Mucosa of gallbladder (tissue), 1 donor: ENCODE measurements around the gene SETD7. TPM values are rescaled to one million over a fixed set of nuclear protein-coding genes. Genes with fewer than 3 reads are reported as not detected.
"Not testable (repeated sequence)": the region's sequence is repeated elsewhere in the genome, so short reads cannot be mapped to it uniquely, and the experiment has no call there.

Source experiments
- DNase-seq: peaks from one replicate; pipeline ENCODE4 v3.0.0-alpha.2; 2020; ENCODE audit warnings: low spot score
- total RNA-seq: library from RNA; stranded (reverse); gene quantifications from one replicate; pipeline ENCODE4 v1.2.1, GENCODE V29; 2021
- donor health status: DM: no; HTN: no; CAD: no.

SETD7 gene
- total RNA-seq, 1 donor from 2014 or later: 63.0 TPM

- DNase-seq: no peak
These were observed 90.1 kb downstream of the SETD7 start for GRCh38 chr4:139465922-139466321.

- not testable (repeated sequence) for DNase-seq
These were observed 91.5 kb downstream of the SETD7 start for GRCh38 chr4:139464512-139464911.

DNA sequence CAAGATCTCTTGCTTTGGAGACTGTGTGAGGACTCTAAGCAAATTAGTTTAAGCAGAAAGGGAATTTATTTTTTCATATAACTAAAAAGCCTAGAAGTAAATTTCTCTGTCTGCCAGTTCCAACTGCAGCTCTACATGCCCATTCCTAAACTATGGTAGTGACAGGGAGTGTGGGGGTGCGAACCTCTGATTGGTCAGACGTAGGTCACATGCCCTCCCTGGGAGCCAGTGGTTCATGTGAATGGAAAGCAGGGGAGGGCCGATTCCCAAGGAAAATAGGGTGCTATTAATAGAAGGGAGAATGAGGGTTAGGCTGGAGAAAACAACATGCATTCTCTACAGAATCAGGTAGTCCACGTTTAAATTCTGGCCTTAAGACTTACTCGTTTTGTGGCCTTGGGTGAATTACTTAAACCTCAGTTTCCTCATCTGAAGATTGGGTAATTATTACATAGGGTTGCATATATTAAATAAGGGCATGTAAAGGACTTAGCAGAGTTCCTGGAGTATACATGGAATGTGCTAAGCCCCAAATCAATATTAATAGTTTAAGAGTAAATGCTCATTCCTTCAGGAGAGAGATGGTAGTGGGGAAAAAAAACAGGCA is 94.9 kb downstream of the SETD7 start:
- no peak for DNase-seq

DNA sequence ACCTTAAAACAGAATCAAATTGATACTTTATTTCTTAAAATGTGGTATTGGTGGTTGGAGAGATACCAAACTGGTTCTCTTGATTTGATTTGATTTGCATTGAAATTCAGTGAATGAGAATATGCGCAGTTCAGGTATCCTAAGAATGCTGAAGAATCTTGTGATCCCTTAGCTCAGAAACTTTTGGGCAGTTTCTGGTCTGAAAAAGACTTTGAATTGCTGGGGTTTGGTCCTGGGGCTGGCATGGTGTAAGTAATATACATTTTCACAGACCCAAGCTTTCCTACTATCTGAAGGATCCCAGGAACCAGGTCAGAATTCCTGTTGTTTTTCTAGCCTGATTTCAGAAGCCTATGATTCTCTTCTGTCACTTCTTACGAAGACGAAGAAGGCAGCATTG is 95.5 kb downstream of the SETD7 start:
- DNase-seq: no peak

GRCh38 chr4:139458999-139459398 is 97.0 kb downstream of the SETD7 start:
- DNase-seq: no peak

DNA sequence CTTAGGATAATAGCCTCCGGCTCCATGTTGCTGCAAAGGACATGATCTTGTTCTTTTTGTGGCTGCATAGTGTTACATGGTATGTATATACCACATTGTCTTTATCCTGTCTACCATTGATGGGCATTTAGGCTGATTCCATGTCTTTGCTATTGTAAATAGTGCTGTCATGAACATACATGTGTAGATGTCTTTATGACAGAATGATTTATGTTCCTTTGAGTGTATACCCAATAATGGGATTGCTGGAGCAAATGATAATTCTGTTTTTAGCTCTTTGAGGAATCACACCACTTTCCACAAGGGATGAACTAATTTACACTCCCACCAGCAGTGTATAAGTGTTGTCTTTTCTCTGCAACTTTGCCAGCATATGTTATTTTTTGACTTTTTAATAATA is 97.5 kb downstream of the SETD7 start:
- no peak for DNase-seq

DNA sequence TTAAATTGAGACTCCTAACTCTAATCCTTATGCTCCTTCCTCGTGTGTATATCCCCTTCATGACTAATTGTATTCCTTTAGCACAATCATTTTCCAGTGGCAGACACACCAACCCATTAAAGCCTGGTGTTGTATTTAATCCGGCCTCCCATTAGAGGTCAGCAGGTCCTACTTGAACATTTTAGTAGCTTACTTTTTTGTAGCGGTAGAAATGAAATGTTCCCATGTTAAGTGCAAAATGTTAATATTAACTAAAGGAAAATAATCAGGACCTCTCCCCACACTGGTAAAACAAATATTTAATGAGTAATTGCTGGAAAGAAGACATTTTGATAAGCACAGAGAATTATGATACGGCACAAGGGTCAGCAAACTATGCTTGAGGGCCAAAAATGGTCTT is 98.7 kb downstream of the SETD7 start:
- DNase-seq: no peak

GRCh38 chr4:139455126-139455538 is 100.9 kb downstream of the SETD7 start:
- DNase-seq: no peak

DNA sequence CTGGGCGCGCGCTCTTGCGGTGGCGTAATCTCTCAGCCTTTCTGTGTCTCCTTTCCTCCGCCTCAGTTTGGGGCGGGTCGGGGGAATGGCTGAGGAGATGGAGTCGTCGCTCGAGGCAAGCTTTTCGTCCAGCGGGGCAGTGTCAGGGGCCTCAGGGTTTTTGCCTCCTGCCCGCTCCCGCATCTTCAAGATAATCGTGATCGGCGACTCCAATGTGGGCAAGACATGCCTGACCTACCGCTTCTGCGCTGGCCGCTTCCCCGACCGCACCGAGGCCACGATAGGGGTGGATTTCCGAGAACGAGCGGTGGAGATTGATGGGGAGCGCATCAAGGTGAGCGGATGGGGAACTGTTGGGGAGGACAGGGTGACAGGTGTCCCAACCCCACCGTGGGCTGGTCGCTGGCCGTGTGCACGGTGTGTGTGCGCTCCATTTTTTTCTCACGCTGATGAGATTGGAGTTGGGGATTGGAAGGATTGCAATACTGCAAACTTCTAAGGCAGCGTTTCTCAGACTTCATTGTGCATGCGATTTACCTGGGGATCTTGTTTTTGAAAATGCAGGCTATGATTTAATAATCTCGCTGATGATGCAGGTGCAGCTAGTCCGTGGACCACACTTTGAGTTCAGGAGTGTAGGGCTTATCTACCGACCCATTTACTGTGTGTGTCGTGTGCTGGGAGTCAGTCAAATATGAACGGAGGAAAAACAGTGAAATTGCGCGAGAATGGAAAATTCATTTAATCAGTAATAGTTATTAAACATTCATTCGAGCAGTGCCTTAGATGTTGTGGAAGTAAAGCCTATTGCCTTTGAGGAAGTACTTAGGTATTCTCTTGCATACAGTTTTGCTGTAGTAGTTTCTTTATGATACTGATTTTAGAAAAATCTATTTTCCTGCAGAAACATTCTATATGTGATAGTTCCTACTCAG is 101.6 kb downstream of the SETD7 start, which contains the start of gene RAB33B:
Gene RAB33B, plus strand, starts transcription at position 11 of the 935 bp plus-strand sequence. Its CDS starts 75 bp downstream, at position 86.
- no peak for DNase-seq

- peak; percentile 98 for DNase-seq
These were observed 102.5 kb downstream of the SETD7 start for GRCh38 chr4:139453371-139454110.

GRCh38 chr4:139453041-139453370 is 103.0 kb downstream of the SETD7 start:
- peak; percentile 68 for DNase-seq

DNA sequence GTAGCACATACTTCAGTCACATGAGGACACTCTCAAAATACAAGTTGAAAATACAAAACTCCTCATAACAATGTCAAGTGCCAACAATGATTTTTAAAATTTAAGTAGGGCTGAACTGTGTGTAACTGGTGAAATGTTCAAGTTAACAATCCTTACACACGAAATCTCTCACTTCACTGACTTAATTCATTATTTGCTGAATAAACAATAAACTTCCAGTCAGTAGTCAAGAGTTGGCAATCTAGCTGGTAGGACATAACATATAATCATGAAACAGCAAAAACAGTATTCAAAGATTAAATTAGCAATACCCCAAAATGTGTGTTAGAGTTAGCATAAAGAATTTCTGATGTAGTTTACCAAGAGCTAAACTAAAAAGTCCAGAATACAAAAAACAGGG is 104.0 kb downstream of the SETD7 start:
- no peak for DNase-seq

DNA sequence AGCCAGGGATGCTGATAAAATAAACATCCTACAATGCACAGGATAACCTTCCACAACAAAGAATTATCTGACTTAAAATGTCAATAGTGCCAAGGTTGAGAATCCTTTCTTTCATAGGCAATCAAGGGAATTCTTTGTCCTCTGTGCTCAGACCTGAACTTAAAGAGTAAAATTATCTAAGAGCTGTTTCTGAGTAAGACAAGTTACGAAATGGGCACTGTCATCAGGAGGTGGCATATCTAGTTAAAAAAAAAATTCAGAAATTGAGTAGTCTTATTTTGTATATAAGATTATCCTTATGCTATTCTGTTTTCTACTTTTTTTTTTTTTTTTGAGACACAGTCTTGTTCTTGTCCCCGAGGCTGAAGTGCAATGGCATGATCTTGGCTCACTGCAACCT is 105.4 kb downstream of the SETD7 start:
- DNase-seq: no peak

DNA sequence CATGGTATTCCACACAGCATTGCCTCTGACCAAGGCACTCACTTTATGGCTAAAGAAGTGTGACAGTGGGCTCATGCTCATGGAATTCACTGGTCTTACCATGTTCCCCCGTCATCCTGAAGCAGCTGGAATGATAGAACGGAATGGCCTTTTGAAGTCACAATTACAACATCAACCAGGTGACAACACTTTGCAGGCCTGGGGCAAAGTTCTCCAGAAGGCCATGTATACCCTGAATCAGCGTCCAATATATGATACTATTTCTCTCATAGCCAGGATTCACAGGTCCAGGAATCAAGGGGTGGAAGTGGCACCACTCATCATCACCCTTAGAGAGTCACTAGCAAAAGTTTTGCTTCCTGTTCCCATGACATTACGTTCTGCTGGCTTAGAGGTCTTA is 108.9 kb downstream of the SETD7 start:
- not testable (repeated sequence) for DNase-seq

Other genes starting within 250 kb of the SETD7 start
- 9.8 TPM for gene RAB33B, start 102.1 kb downstream of the SETD7 start, total RNA-seq
- gene MGST2, start 109.6 kb upstream of the SETD7 start, total RNA-seq: 194 TPM